ENCODE results near the gene KLHDC3.

Gene KLHDC3, protein sequence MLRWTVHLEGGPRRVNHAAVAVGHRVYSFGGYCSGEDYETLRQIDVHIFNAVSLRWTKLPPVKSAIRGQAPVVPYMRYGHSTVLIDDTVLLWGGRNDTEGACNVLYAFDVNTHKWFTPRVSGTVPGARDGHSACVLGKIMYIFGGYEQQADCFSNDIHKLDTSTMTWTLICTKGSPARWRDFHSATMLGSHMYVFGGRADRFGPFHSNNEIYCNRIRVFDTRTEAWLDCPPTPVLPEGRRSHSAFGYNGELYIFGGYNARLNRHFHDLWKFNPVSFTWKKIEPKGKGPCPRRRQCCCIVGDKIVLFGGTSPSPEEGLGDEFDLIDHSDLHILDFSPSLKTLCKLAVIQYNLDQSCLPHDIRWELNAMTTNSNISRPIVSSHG

DNA sequence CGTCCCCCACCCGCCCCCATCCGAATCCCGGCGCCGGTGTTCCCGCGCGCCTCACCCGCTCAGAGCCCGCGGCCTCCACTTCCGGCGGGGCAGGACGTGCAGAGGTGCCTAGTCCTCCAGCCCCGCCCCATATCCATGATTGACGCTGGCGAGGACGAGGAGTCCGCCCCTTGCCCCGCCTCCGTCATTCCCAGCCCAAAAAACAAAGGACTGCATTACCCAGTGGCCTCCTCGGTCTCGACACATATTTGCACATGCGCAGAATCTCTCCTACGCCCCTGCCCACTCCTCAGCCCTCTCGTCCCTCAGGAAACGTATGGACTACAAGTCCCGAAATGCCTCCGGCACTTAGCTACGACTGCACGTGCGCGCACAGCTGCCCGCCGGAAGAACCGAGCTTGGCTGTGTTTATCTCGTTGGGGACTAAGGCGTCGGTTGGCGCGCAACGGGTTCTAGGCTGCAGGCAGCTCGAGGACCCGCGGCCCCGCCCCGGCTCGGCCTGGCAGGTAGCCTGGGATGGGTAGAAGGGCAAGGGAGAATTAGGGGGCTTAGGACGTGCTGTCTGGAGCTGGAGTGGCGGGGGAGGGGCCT is at the start of gene KLHDC3, which contains the start of gene MEA1:
TSS of gene KLHDC3 (plus strand) at position 407 of the 591 bp plus-strand sequence. CDS start 2,944 bp downstream, outside the sequence.
TSS of gene MEA1 (minus strand) at position 104 of the 591 bp plus-strand sequence. CDS start 133 bp downstream, outside the sequence.
- peaks cover 72% of the 10 kb centered on the region for H3K36me3 ChIP-seq
- no peaks in the 10 kb centered on the region for H3K9me3 ChIP-seq (ENCODE audit: severe bottlenecking)
- no peaks in the 10 kb centered on the region for H3K27me3 ChIP-seq (ENCODE audit: insufficient read depth, low read depth, severe bottlenecking)
- H3K27ac ChIP-seq = peak within 1 kb of the TSS; percentile 80
- peak; percentile 100 for DNase-seq
- TF ChIP-seq, protein P1, sequence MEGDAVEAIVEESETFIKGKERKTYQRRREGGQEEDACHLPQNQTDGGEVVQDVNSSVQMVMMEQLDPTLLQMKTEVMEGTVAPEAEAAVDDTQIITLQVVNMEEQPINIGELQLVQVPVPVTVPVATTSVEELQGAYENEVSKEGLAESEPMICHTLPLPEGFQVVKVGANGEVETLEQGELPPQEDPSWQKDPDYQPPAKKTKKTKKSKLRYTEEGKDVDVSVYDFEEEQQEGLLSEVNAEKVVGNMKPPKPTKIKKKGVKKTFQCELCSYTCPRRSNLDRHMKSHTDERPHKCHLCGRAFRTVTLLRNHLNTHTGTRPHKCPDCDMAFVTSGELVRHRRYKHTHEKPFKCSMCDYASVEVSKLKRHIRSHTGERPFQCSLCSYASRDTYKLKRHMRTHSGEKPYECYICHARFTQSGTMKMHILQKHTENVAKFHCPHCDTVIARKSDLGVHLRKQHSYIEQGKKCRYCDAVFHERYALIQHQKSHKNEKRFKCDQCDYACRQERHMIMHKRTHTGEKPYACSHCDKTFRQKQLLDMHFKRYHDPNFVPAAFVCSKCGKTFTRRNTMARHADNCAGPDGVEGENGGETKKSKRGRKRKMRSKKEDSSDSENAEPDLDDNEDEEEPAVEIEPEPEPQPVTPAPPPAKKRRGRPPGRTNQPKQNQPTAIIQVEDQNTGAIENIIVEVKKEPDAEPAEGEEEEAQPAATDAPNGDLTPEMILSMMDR (IDR thresholded peaks at IDR 0.05; ENCODE audit: low read depth, low read length) = no peak
- peak within 1 kb of the TSS; percentile 82 for H3K4me3 ChIP-seq (ENCODE audit: low read depth, low read length)

DNA sequence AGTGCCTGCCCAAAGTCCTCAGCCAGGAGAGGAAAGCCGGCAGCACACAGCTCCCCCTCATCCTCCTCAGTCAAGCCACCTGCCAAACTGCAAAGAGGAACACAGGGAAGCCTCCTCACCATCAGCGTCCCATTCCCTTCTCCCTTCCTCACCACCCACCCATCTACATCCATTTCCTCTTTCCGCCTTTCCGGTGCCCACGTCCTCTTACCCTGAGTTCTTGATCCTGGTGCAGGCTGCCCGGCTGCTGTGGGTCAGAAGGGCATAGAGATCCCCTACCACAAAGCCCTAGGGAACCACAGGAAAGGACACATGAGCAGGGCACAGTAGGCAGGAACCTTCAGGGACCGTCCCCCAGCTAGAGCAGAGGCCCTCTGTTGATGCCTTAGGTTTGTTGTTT is 47.5 kb upstream of the KLHDC3 start:
- H3K4me3 ChIP-seq (ENCODE audit: low read depth, low read length) = no peak overlapping the region
- no peaks in the 10 kb centered on the region for H3K9me3 ChIP-seq (ENCODE audit: severe bottlenecking)
- no peaks in the 10 kb centered on the region for H3K27me3 ChIP-seq (ENCODE audit: insufficient read depth, low read depth, severe bottlenecking)
- no peak for DNase-seq
- no peak overlapping the region for H3K27ac ChIP-seq
- peaks cover 43% of the 10 kb centered on the region for H3K36me3 ChIP-seq
- TF ChIP-seq, protein P1 (IDR thresholded peaks at IDR 0.05; ENCODE audit: low read depth, low read length) = no peak

DNA sequence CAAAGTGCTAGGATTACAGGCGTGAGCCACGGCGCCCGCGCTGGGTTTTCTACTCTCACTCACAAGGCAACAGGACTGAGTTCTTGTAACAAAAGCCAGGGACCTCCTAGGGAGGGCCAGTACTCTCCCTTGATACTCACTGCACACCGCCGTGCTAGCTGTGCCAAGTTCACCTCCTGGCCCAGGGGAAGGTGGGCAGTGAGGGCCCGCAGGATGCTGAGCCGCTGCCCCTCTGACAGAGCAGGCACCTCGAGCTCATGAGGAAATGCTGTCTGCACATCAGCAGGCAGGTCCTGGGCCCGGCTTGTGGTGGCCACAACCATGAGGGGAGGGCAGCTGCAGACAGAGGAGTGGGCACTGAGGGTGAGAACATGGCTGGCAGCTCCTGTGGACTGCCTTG is 46.8 kb upstream of the KLHDC3 start:
- Histone ChIP-seq H3K9me3 (ENCODE audit: severe bottlenecking) (no peaks in the 10 kb centered on the region), H3K27me3 (ENCODE audit: insufficient read depth, low read depth, severe bottlenecking) (no peaks in the 10 kb centered on the region), H3K36me3 (peaks cover 38% of the 10 kb centered on the region), H3K27ac (no peak overlapping the region), H3K4me3 (ENCODE audit: low read depth, low read length) (no peak overlapping the region)
- TF ChIP-seq, protein P1 (IDR thresholded peaks at IDR 0.05; ENCODE audit: low read depth, low read length) = no peak
- no peak for DNase-seq

DNA sequence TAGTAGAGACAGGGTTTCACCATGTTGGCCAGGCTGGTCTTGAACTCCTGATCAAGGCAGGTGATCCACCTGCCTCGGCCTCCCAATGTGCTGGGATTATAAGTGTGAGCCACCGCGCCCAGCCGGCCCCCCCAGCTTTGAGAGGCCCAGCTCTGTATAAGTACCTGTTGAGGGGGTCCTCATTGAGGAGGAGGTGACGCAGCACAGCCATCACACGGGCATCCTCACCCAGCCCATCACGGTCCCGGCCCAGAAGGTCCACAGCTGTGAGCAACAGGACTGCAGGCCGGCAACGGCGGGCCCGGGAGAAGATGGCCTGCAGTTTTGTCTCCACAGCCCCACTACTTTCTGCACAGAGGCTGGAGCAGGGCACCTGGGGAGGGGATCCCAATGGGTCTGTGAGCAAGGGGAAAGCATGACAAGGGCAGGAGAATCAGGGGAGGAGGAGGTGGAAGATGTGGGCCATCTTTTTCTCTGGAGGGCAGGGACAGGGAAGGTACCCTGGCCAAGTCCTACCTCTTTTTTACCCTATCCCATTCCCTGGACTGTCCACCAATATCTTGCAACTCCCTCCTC is 45.8 kb upstream of the KLHDC3 start:
- H3K36me3 ChIP-seq = peaks cover 35% of the 10 kb centered on the region
- H3K27ac ChIP-seq = peak overlapping the region; percentile 72
- TF ChIP-seq, protein P1 (IDR thresholded peaks at IDR 0.05; ENCODE audit: low read depth, low read length) = no peak
- no peak for DNase-seq
- H3K4me3 ChIP-seq (ENCODE audit: low read depth, low read length) = no peak overlapping the region
- no peaks in the 10 kb centered on the region for H3K9me3 ChIP-seq (ENCODE audit: severe bottlenecking)
- H3K27me3 ChIP-seq (ENCODE audit: insufficient read depth, low read depth, severe bottlenecking) = no peaks in the 10 kb centered on the region

DNA sequence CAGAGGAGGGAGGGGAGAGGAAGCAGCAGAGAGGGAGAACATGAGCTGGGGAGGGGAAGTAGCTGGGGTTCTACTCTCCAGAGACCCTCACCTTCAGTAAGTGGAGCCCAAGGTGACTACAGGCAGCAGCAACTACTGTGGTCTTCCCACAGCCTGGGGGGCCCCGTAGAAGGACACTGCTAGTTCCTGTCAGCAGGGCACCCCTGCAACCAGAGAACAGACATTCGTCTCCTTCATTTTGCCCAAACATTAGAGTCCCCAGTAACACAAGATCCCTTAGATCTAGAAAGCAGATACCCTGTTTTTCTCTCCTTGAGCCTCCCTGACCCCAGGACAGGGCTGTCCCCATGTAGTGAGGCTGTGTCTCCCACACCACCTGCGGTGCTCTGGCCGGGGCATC is 45.3 kb upstream of the KLHDC3 start:
- no peak for DNase-seq
- no peaks in the 10 kb centered on the region for H3K27me3 ChIP-seq (ENCODE audit: insufficient read depth, low read depth, severe bottlenecking)
- H3K36me3 ChIP-seq = peaks cover 37% of the 10 kb centered on the region
- H3K27ac ChIP-seq = peak overlapping the region; percentile 72
- no peaks in the 10 kb centered on the region for H3K9me3 ChIP-seq (ENCODE audit: severe bottlenecking)
- H3K4me3 ChIP-seq (ENCODE audit: low read depth, low read length) = no peak overlapping the region
- TF ChIP-seq, protein P1 (IDR thresholded peaks at IDR 0.05; ENCODE audit: low read depth, low read length) = no peak

Measured in WERI-Rb-1 (cell line).